K562 (cell line): Measurements from ENCODE around the gene KMT2A. TPM values are rescaled to one million over a fixed set of nuclear protein-coding genes. Genes with fewer than 3 reads are reported as not detected.

Source experiments
- ARID4B ChIP-seq: sonication (generic); formaldehyde crosslinking; IDR thresholded peaks from 2 replicates; pipeline ENCODE4 v1.8.0; 2022; ENCODE audit warnings: mild to moderate bottlenecking, missing genetic modification reagents
- BRF2 ChIP-seq: IDR thresholded peaks from 3 replicates; pipeline ENCODE4 v1.6.1; 2011; ENCODE audit warnings: borderline replicate concordance, mild to moderate bottlenecking; ENCODE audit not compliant: insufficient read length, insufficient read depth
- CCNT2 ChIP-seq: IDR thresholded peaks from 2 replicates; pipeline ENCODE4 v1.6.1; 2011; ENCODE audit warnings: borderline replicate concordance, low read depth, mild to moderate bottlenecking, moderate library complexity, mixed read lengths, low read length; ENCODE audit not compliant: insufficient read length; ENCODE audit errors: extremely low read depth
- MEIS2 ChIP-seq: fragments of 450-650 bp; IDR thresholded peaks from 2 replicates; pipeline ENCODE4 v1.6.1; 2014; ENCODE audit warnings: mild to moderate bottlenecking; ENCODE audit not compliant: partially characterized antibody
- NEUROD1 ChIP-seq: fragments of 150-350 bp; IDR thresholded peaks from 2 replicates; pipeline ENCODE4 v1.6.1; 2014; ENCODE audit warnings: borderline replicate concordance, low read length, low read depth; ENCODE audit not compliant: partially characterized antibody
- NKRF ChIP-seq: fragments of 450-650 bp; IDR thresholded peaks from 2 replicates; pipeline ENCODE4 v1.6.1; 2016; ENCODE audit warnings: borderline replicate concordance
- SMARCB1 ChIP-seq: IDR thresholded peaks from 2 replicates; pipeline ENCODE4 v1.6.1; 2011; ENCODE audit warnings: improper control_type of control experiment, low read depth; ENCODE audit not compliant: insufficient read length
- VEZF1 ChIP-seq: fragments of 200-800 bp; sonication (Bioruptor generic); IDR thresholded peaks from 2 replicates; pipeline ENCODE4 v1.6.1; 2017; ENCODE audit warnings: missing genetic modification characterization, missing compliant biosample characterization
- YY1 ChIP-seq, 3 experiments: IDR thresholded peaks; 2 replicates each; pipeline ENCODE4 v1.6.1; 2011; ENCODE audit warnings: low read length in 2 of 3, mild to moderate bottlenecking in 2 of 3, moderate library complexity in 2 of 3, borderline replicate concordance in 1 of 3, control low read depth in 1 of 3, low read depth in 1 of 3; ENCODE audit not compliant: insufficient read depth in 3 of 3, insufficient replicate concordance in 2 of 3, control insufficient read depth in 1 of 3, insufficient read length in 1 of 3; ENCODE audit errors: extremely low read depth in 1 of 3
- ZNF165 ChIP-seq: fragments of 250-450 bp; sonication (Bioruptor Pico); IDR thresholded peaks from 2 replicates; pipeline ENCODE4 v1.4.0; 2020; ENCODE audit warnings: borderline replicate concordance
- ZNF655 ChIP-seq: fragments of 250-450 bp; sonication (Bioruptor Pico); IDR thresholded peaks from 2 replicates; pipeline ENCODE4 v1.5.0; 2021
- ZNF696 ChIP-seq: fragments of 250-450 bp; sonication (Bioruptor Pico); conservative IDR thresholded peaks from 2 replicates; pipeline ENCODE4 v1.4.0; 2020; ENCODE audit warnings: mild to moderate bottlenecking, moderate library complexity
- polyA plus RNA-seq, 8 experiments: library from polyadenylated mRNA; depleted of rRNA in 4 of 8; stranded (reverse) in 5 of 8; unstranded in 3 of 8; fragments of >200 nt; fragmentation: Nextera tagmentation in 2 of 8; fragmentation: Illumina TruSeq in 1 of 8; extraction: Ambion mirVana in 2 of 8; extraction: Trizol in 1 of 8; gene quantifications; 2 replicates each; pipeline versions ENCODE4 v1.2.1 to v1.2.3, GENCODE V29; 2011 to 2014; ENCODE audit warnings: inconsistent platforms in 1 of 8, missing spikeins in 1 of 8
- total RNA-seq, 7 experiments: library from RNA; depleted of rRNA in 6 of 7; stranded (reverse); fragments of >200 nt in 6 of 7; fragmentation: Illumina TruSeq in 2 of 7; extraction: Trizol in 2 of 7; gene quantifications; 2 replicates each; pipeline versions ENCODE4 v1.2.1 to v1.2.3, GENCODE V29; 2011 to 2021; ENCODE audit warnings: low replicate concordance in 1 of 7

The KMT2A gene
- total and polyA plus RNA-seq, 9 of the 15 experiments (the other 6 are each of a cell fraction or from before 2014, with no cell fraction given), result 9.6 to 59.9 (median 32.6) TPM

- TF ChIP-seq ARID4B, result peak; percentile 51; the same call in 1 of the 2 replicates
- TF ChIP-seq YY1 (IDR thresholded peaks at IDR 0.05; ENCODE audit: borderline replicate concordance in 1 of 3, control insufficient read depth in 1 of 3, extremely low read depth in 1 of 3, insufficient read depth in 3 of 3, insufficient read length in 1 of 3, insufficient replicate concordance in 2 of 3, low read depth in 1 of 3, low read length in 2 of 3), result peak in 1 of 3 experiments; percentile 71
- peak; percentile 49 for TF ChIP-seq VEZF1
- no peak for TF ChIP-seq NEUROD1
- TF ChIP-seq MEIS2, result peak; percentile 16
- no peak for TF ChIP-seq ZNF696 (CRISPR knock-in tag)
- no peak for TF ChIP-seq ZNF165 (CRISPR knock-in tag)
- no peak for TF ChIP-seq BRF2
- TF ChIP-seq NKRF, result peak; percentile 46; the same call in 1 of the 2 replicates
- no peak for TF ChIP-seq CCNT2
- no peak for TF ChIP-seq SMARCB1
- TF ChIP-seq ZNF655 (CRISPR knock-in tag), result no peak
Observed at GRCh38 chr11:118438314-118438931, 2.1 kb downstream of the KMT2A start (continued).
